Endothelial cell of umbilical vein (primary cell): ENCODE results near the gene ADAM19.

ENCODE experiments used
- TF ChIP-seq, protein P1 (sequence below): IDR thresholded peaks from 2 replicates; pipeline ENCODE4 v1.6.1; 2011; ENCODE audit not compliant: insufficient read depth, insufficient read length
- TF ChIP-seq, protein P2 (sequence below), 2 donors: IDR thresholded peaks; 1 replicate in 1 of 2; 2 replicates in 1 of 2; pipeline ENCODE4 v1.5.1; 2011; ENCODE audit warnings: low read length in 2 of 2, mild to moderate bottlenecking in 2 of 2, moderate library complexity in 2 of 2, control low read depth in 1 of 2, inconsistent platforms in 1 of 2, low read depth in 1 of 2; ENCODE audit not compliant: insufficient read depth in 1 of 2; ENCODE audit errors: extremely low read depth in 1 of 2

DNA sequence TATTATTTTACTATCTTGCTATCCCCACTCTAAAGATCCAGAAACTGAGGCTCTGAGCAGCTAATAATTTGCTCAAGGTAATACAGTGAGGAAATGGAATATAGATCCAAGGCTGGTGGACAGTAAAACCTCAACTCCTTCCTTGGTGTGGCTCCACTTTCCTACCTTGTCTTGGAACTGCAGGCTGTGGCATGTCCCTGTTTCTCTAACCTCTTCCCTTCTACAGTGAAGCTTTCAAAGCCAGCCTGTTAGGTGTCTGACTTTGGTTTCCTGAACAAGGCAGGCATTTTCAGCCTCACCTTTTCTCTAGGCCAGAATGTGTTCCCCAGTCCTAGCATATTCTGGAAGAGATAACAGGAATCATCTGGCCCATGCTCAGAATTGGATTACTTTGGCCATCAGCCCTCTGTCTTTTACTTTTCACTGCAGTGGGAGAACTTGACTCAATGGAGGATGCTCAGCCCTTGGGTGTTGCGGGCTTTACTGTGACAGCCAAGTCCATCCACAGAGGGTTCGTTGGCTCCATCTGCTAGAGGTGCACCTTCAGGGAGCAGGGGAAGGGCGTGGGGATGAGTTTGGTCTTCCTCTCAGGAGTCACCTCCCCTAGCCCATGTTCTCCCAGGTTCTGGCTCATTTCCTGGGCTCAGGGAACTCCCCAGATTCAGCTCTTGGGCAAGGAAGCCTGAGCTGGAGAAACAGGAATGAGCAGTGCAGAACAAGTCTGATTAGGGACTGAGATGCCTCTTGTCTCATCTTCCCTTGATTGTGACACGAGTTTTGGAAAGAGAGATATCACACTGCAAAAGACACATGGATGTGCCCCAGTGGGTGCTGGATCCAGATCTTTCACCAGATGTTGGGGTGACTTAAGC, 114.4 kb downstream of the ADAM19 start:
- TF ChIP-seq, protein P1, sequence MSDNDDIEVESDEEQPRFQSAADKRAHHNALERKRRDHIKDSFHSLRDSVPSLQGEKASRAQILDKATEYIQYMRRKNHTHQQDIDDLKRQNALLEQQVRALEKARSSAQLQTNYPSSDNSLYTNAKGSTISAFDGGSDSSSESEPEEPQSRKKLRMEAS = no peak
- TF ChIP-seq, protein P2, sequence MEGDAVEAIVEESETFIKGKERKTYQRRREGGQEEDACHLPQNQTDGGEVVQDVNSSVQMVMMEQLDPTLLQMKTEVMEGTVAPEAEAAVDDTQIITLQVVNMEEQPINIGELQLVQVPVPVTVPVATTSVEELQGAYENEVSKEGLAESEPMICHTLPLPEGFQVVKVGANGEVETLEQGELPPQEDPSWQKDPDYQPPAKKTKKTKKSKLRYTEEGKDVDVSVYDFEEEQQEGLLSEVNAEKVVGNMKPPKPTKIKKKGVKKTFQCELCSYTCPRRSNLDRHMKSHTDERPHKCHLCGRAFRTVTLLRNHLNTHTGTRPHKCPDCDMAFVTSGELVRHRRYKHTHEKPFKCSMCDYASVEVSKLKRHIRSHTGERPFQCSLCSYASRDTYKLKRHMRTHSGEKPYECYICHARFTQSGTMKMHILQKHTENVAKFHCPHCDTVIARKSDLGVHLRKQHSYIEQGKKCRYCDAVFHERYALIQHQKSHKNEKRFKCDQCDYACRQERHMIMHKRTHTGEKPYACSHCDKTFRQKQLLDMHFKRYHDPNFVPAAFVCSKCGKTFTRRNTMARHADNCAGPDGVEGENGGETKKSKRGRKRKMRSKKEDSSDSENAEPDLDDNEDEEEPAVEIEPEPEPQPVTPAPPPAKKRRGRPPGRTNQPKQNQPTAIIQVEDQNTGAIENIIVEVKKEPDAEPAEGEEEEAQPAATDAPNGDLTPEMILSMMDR (IDR thresholded peaks at IDR 0.05; ENCODE audit: extremely low read depth in 1 of 2, insufficient read depth in 1 of 2, low read depth in 1 of 2, low read length in 2 of 2) = no peak
